Measurements from ENCODE around the gene CETN2. TPM values are rescaled to one million over a fixed set of nuclear protein-coding genes. Genes with fewer than 3 reads are reported as not detected.

Gene CETN2
- total and polyA plus RNA-seq, 4 donors, result 47.7 to 81.8 (median 66.8) TPM

DNA sequence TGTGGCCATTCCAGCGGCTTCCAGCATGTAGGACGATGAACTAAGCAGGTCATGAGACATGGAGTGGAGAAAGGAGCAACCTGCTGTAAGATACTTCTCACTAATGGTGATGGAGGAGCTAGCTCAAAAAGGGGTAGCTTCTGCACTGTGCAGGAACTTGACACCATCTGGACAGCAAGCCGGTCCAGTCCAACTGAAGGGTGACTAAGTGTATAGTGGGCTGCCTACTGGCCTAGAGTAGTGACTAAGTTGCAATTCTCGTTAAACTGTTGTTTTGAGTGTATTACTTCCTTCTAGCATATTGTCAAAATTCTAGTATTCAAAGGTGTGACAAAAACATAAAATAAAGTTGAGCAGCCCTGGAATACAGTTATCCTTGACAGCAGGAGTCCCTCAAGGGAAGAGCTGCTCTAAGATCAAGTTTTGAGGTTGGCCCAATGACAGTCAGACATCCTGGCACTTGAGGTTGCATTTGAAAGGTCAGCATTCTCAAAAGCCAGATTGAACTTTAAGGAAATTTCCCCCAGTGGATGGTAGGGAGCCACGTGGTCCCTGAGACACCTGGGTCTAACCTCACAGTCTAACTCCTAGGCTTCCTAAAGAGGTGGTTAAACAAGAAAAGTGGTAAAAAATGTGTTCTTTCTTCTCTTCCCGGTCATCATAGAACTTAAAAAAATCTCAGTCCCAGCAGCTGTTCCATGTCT is 8.0 kb downstream of the CETN2 start:
- Histone ChIP-seq H3K36me3 (ENCODE audit: control insufficient read depth in 4 of 4, insufficient read depth in 4 of 4, low read length in 4 of 4) (peaks cover 0 to 3% (median 0%) of the 10 kb centered on the region in 4 donors), H3K4me3 (no peak overlapping the region), H3K9ac (ENCODE audit: insufficient read depth in 1 of 2, low read length in 2 of 2) (no peak overlapping the region), H3K9me3 (ENCODE audit: control insufficient read depth in 4 of 4, insufficient read depth in 3 of 4, low read length in 3 of 4) (no peaks in the 10 kb centered on the region), H3K4me1 (ENCODE audit: control insufficient read depth in 5 of 5, insufficient read depth in 5 of 5, low read length in 5 of 5) (no peaks in the 10 kb centered on the region), H3K27ac (ENCODE audit: low read depth in 1 of 2, low read length in 1 of 2) (no peak overlapping the region), H3K27me3 (ENCODE audit: control insufficient read depth in 3 of 3, insufficient read depth in 3 of 3, low read length in 2 of 3) (peaks cover 0 to 3% (median 0%) of the 10 kb centered on the region in 3 donors)
- no peak for DNase-seq
- TF ChIP-seq, protein P1, sequence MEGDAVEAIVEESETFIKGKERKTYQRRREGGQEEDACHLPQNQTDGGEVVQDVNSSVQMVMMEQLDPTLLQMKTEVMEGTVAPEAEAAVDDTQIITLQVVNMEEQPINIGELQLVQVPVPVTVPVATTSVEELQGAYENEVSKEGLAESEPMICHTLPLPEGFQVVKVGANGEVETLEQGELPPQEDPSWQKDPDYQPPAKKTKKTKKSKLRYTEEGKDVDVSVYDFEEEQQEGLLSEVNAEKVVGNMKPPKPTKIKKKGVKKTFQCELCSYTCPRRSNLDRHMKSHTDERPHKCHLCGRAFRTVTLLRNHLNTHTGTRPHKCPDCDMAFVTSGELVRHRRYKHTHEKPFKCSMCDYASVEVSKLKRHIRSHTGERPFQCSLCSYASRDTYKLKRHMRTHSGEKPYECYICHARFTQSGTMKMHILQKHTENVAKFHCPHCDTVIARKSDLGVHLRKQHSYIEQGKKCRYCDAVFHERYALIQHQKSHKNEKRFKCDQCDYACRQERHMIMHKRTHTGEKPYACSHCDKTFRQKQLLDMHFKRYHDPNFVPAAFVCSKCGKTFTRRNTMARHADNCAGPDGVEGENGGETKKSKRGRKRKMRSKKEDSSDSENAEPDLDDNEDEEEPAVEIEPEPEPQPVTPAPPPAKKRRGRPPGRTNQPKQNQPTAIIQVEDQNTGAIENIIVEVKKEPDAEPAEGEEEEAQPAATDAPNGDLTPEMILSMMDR (IDR thresholded peaks at IDR 0.05; ENCODE audit: control extremely low read depth, extremely low read depth), result no peak
- WGBS, 2 donors, result 60 to 78% methylated on average over 6 of the region's 6 CpGs
- ATAC-seq (ENCODE audit: insufficient read depth, low FRiP score), result no peak

DNA sequence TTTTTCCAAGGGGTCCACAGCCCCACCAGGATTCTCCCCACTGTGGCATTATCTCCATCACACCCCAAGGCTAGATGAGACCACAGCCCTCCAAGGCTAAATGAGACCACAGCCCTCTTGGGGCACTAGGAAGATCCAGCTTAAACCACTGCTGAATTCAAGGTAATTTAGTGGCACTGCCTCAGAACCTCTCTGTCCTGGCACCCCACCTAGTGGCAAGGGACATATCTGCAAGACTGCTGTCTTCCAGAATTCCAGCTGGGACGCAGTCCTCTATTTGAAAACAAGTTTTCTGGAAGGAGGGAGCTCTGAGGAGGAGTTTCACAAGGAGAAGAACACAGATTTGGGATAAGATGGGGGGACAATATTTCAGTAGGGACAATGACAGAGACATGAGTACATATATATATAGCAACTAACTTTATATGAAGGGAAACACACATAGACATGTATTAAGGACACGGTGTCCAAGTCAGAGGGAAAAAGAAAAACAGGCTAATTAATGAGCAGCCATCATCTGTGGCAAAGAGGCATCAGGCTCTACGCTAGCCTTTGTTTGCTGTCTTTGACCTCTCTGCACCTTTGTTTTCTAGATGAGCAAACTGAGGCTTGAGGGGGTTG is 9.3 kb downstream of the CETN2 start:
- no peaks in the 10 kb centered on the region for H3K4me1 ChIP-seq (ENCODE audit: control insufficient read depth in 5 of 5, insufficient read depth in 5 of 5, low read length in 5 of 5)
- H3K27me3 ChIP-seq (ENCODE audit: control insufficient read depth in 3 of 3, insufficient read depth in 3 of 3, low read length in 2 of 3), result peaks cover 0 to 3% (median 0%) of the 10 kb centered on the region in 3 donors
- H3K9ac ChIP-seq (ENCODE audit: insufficient read depth in 1 of 2, low read length in 2 of 2), result no peak overlapping the region
- DNase-seq (peak in 1 of 3 donors; percentile 7), ATAC-seq (ENCODE audit: insufficient read depth, low FRiP score) (peak; percentile 53)
- H3K36me3 ChIP-seq (ENCODE audit: control insufficient read depth in 4 of 4, insufficient read depth in 4 of 4, low read length in 4 of 4), result no peaks in the 10 kb centered on the region
- 46 to 49% methylated on average over 3 of the region's 3 CpGs for WGBS, 2 donors
- H3K9me3 ChIP-seq (ENCODE audit: control insufficient read depth in 4 of 4, insufficient read depth in 3 of 4, low read length in 3 of 4), result no peaks in the 10 kb centered on the region
- no peak overlapping the region for H3K27ac ChIP-seq (ENCODE audit: low read depth in 1 of 2, low read length in 1 of 2)
- TF ChIP-seq, protein P1 (IDR thresholded peaks at IDR 0.05; ENCODE audit: control extremely low read depth, extremely low read depth), result peak; percentile 11
- no peak overlapping the region for H3K4me3 ChIP-seq

DNA sequence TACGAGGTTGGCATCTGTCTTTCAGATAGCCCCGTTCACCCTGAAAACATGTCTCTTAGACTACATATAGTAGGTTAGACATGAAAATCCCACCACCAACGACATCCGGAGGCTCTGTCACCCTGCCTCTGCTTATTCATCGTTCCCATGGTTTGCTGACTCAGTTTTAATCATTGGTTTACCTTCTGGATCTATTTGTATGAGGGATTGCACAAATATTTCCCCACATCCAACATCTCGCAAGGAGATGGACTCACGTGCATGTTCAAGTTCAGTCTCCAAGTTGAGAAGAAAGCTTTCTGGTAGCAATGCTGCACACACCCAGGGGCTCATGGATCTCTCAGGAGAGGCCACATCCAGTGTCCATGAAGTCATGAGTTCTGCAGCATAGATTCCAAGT is 10.8 kb downstream of the CETN2 start:
- DNase-seq (no peak), ATAC-seq (ENCODE audit: insufficient read depth, low FRiP score) (no peak)
- Histone ChIP-seq H3K36me3 (ENCODE audit: control insufficient read depth in 4 of 4, insufficient read depth in 4 of 4, low read length in 4 of 4) (no peaks in the 10 kb centered on the region), H3K9ac (ENCODE audit: insufficient read depth in 1 of 2, low read length in 2 of 2) (no peak overlapping the region), H3K27me3 (ENCODE audit: control insufficient read depth in 3 of 3, insufficient read depth in 3 of 3, low read length in 2 of 3) (peaks cover 0 to 3% (median 0%) of the 10 kb centered on the region in 3 donors), H3K27ac (ENCODE audit: low read depth in 1 of 2, low read length in 1 of 2) (no peak overlapping the region), H3K4me3 (no peak overlapping the region), H3K9me3 (ENCODE audit: control insufficient read depth in 4 of 4, insufficient read depth in 3 of 4, low read length in 3 of 4) (no peaks in the 10 kb centered on the region), H3K4me1 (ENCODE audit: control insufficient read depth in 5 of 5, insufficient read depth in 5 of 5, low read length in 5 of 5) (no peaks in the 10 kb centered on the region)
- WGBS, 2 donors, result 77 to 93% methylated on average over 7 of the region's 7 CpGs
- TF ChIP-seq, protein P1 (IDR thresholded peaks at IDR 0.05; ENCODE audit: control extremely low read depth, extremely low read depth), result no peak

All from lung (tissue), 12 donors.